NCI-H82 treated with DMSO at 0.1 percent for 48 hours (cell line): ENCODE measurements around the gene DMRTA1.
A peak's percentile ranks its signal among the peaks of the same experiment; 100 is the strongest.
"Not testable (repeated sequence)": the region's sequence is repeated elsewhere in the genome, so short reads cannot be mapped to it uniquely, and the experiment has no call there.

Experiments
- DNase-seq: peaks from one replicate; lab custom pipeline; 2025; ENCODE audit not compliant: unreplicated experiment; lab: John Stamatoyannopoulos, UW

The DMRTA1 gene, protein sequence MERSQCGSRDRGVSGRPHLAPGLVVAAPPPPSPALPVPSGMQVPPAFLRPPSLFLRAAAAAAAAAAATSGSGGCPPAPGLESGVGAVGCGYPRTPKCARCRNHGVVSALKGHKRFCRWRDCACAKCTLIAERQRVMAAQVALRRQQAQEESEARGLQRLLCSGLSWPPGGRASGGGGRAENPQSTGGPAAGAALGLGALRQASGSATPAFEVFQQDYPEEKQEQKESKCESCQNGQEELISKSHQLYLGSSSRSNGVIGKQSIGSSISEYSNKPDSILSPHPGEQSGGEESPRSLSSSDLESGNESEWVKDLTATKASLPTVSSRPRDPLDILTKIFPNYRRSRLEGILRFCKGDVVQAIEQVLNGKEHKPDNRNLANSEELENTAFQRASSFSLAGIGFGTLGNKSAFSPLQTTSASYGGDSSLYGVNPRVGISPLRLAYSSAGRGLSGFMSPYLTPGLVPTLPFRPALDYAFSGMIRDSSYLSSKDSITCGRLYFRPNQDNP

DNA sequence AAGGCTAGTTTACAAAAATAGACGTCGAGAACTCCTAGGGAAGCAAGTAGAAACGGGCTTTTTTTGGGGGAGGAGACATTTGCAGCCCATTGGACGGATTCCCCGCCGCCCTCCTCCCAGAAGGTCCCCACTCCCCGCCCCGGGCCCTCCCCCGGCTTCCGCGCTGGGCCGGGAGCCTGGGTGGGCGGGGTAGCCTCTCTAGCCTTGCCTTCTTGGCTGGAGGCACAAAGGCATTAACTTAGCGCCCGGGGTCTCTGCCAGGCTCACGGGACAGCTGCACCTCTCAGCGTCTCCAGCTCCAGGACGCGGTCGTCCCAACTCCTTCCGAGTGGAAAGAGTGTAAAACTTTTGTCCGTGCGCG lies at the start of gene DMRTA1:
Gene DMRTA1, plus strand, starts transcription at position 236 of the 361 bp plus-strand sequence. CDS start 242 bp downstream, outside the sequence.
- DNase-seq: peak; percentile 40

DNA sequence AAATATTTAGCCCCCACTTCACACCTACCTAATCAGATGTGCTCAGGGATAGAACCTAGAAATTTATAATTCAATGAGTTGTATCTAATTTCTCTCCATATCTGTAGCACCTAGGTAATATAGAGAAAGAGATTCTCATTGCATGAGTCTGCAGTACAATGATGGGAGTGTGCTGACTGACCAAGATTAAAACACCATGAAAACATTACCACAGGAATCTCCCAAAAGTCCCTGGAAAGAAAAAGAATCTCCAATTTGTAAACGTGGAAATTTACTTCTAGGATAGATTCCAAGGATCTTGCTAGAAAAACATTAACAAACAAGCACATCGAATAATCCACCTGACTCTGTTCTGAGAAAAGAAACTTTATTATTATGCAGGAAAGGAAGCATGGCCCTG lies 45.0 kb upstream of the DMRTA1 start:
- no peak for DNase-seq

DNA sequence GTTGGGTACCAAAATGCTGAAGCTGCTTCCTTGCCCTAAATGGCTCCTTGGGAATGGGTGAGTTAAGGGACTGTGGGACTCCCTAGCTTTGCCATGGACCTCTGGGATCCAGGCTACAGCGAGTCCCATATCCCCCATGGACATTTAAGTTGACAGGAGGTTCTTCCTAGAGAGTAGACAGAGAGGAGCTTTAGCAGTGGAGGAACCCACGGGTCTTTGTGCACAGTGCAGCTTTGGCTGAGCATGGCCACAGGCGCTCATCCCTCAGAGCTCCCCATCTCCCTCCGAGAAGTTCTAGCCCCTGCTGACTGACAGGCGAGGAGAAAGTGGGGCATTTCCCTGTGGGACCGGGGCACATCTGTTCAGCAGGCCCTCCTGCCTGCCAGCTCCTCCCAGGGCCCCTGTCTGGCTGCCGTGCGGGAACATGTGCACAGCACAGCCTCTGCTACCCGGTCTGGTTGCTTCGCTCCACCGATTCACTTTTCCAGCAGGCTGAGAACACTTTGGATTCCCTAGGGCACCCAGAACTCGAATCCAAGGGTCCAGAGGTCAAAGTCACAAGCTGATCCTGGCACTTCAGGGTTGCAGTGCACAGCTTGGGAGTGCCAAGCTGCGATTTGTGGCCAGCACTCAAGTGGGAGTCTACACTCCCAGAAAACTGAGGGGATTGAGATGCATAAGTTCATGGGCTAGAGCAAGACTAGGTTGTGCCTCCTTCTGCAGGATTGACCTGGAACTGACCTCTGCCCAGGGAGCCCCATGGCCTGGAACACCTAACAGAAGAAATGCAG lies 40.6 kb upstream of the DMRTA1 start:
- no peak for DNase-seq

DNA sequence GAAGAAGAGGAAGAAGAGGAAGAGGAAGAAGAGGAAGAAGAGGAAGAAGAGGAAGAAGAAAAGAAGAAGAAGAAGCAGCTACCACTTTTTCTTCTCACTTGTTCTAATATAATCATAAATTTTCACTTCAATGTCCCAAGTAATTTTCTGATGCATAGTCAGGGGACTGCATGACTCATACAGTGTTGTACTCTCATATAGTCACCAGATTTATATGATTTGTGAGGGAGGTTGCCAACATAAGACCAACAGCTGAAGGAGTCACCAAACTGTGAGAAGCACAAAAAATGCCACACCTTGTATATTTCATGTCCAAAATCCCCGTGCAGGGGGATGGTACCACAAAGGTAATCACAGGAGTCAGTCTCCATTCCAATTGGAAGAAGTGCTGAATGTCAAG lies 32.7 kb upstream of the DMRTA1 start:
- DNase-seq: no peak

DNA sequence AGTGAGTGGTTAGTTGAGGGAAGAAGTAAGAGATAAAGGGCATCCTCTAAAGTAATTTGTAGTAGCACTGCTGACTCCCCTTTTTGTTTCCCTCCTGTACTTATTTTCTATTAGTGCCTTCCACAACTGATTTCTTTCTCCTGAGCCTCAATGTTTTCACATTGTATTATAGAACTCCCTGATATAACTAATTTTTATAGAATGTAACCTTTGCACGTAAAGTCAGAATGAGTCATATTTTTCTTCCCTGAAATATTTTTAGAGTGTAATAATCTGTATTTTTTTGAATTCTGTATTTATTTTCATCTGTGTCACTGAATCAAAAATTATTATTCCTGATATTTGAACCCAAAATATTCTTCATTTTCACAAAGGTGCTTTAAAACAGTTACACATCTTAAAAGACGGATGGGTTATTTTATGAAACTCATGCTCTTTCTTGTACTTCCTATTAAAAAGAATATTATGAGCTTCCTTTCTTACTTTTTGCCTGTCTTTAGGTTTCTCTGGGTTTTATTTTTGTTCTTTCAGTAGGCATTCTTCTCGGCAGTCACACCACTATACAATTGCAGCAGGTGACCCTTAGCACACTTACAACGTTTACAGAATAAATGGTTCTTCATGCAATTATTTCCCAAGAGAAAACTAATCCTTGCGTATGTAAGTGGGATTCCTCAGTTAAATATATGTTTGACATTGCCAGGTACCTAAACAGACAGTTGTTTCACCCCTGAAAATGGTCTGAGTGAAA lies 30.5 kb upstream of the DMRTA1 start:
- DNase-seq: no peak

DNA sequence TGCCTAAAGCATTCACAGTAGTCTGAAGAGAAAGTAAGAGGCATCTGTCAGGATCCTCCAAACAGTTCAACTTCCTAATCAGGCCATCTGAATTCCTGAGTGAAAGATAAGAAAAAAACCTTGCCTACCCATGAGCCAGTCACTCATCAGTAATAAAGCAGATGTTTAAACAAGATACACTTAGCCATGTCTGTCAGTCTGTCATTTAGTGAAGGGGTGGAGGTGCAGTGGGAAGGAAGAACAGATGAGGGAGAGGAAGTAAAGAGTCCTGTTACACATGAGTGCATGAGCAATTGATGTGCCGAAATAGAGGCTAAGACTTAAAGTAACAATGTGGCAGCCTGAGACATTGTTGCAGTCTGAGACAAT lies 29.9 kb upstream of the DMRTA1 start:
- no peak for DNase-seq

DNA sequence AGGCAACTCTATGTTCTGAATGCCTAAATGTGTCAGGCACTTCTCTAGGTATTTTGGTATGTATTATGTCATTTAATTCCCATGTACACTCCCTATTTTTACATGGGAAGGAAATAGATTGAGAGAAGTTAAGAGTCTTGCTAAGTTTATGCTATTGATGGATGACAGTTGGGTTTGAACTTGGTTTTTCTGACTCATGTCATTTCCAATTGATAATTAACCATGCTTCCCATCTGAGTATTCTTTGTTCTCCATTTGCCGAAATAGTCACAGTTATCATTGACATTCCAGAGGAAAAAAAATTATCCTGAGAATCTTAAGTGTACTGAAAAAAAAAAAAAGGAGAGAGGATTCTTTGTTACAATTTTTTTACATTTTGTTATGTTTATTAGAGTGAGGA lies 23.1 kb upstream of the DMRTA1 start:
- no peak for DNase-seq

DNA sequence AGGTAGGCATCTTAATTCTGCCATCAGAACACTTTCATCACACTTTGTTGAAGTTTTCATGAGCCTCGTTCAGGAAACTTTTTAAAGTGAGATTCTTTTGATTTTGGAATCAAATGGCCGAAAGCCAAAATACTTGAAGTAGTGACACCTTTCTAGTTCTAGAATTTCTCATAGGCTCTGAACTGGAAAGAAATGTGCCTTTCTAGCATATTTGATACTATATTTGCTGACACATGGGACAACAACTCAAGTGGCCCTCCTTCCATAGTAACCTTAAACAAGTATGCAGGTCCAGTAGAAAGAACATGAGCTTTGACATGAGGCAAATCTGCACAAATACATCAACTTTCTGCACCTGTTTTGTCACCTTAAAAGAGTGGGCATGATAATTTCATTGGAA lies 22.0 kb upstream of the DMRTA1 start:
- DNase-seq: no peak

DNA sequence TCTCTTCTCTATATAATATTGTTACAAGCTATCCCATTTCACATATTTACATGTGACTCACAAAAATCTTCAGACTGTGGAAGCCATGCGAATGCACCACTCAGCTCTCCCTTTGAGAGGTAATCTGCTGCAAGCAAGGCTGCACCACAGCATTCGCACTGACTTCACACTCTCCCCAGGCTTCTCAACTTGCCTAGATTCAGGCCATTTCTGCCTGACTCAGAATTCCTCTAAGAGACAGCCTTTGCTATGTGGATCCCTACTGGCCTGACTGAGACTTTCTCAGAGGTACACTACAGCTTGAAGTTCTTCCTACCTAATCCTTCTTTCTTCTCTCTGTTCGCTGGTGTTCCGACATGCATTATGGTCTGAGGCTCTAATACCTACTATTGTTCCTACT lies 21.1 kb upstream of the DMRTA1 start:
- DNase-seq: no peak

DNA sequence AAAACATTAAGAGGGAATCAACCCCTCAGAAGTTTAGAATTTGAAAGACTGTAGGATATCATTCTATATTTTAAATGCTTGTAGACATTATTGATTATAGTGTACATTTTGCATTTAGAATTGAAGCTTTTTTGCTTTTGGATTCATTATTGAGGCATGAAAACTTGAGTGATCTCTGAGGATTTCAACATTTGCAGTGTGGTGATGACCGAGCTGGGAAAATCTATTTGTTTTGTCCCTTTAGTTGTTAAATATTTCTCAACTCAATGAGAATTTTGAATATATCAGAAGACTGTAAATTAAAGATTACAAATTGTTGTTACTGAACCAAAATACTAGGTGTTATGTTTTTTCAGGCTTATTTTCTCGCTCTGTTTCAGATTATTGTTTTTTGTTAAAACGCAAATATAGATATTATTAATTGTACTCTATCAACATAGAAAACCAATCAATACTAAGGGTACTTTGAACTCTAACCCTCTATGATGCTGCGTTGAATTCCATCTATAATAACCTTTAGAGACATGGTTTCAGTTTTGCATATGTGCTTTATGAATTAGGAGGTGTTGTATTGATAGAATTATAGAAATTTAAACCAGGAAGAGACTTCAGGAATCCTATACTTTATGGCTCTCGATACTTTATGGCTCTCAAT lies 19.3 kb upstream of the DMRTA1 start:
- DNase-seq: no peak

DNA sequence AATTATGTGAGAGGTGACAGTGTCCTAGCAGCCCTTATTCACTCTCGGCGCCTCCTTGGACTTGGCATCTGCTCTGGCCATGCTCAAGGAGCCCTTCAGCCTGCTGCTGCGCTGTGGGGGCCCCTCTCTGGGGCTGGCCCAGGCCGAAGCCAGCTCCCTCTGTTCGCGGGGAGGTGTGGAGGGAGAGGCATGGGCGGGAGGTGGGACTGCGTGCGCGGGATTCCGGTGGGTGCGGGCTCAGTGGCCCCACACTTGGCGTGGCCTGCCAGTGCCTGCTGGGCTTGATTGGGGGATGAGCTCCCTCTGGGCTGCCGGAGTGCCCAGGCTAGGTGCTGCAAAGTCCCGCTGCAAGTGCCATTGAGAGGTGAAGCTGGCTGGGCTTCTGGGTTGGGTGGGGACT lies 12.9 kb upstream of the DMRTA1 start:
- DNase-seq: no peak

DNA sequence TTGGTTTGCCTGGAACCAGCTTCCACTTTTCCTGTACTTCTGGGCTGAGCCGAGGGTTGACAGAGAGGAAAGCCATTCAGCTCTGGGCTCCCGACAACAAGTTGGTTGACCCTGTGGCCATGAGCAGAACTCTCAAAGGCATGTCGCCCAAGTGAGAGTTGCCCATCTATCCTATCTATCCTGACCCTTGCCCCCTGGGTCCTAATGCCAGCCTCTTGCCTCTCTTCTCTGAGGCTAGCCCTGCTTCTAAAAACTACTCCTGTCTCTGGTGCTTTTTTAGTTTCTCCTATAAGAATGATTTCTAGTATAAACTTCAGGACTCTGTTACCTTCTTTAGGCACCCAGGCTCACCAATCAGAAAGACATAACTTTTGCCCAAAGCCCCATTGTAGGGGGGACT lies 11.4 kb upstream of the DMRTA1 start:
- not testable (repeated sequence) for DNase-seq

DNA sequence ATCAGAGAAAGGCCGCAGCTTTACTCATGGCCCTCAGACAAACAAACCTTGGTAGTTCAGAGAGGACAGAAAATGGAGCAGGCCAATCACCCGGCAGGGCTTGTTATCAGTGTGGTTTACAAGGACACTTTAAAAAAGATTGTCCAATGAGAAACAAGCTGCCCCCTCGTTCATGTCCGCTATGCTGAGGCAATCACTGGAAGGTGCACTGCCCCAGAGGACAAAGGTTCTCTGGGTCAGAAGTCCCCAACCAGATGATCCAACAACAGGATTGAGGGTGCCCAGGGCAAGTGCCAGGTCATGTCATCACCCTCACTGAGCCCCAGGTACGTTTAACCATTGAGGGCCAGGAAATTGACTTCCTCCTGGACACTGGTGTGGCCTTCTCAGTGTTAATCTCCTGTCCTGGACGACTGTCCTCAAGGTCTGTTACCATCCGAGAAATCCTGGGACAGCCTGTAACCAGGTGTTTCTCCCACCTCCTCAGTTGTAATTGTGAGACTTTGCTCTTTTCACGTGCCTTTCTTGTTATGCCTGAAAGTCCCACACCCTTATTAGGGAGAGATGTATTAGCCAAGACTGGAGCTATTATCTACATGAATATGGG lies 9.1 kb upstream of the DMRTA1 start:
- DNase-seq: not testable (repeated sequence)

DNA sequence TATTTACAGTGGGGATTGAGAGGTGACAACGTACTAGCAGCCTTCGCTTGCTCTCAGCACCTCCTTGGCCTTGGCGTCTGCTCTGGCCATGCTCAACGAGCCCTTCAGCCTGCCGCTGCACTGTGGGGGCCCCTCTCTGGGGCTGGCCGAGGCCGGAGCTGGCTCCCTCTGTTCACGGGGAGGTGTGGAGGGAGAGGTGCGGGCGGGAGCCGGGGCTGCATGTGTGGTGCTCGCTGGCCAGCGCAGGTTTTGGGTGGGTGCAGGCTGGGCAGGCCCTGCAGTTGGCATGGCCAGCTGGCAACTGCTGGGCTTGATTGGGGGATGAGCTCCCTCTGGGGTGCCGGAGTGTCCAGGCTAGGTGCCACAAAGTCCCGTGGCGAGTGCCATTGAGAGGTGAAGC lies 5.8 kb upstream of the DMRTA1 start:
- DNase-seq: no peak

DNA sequence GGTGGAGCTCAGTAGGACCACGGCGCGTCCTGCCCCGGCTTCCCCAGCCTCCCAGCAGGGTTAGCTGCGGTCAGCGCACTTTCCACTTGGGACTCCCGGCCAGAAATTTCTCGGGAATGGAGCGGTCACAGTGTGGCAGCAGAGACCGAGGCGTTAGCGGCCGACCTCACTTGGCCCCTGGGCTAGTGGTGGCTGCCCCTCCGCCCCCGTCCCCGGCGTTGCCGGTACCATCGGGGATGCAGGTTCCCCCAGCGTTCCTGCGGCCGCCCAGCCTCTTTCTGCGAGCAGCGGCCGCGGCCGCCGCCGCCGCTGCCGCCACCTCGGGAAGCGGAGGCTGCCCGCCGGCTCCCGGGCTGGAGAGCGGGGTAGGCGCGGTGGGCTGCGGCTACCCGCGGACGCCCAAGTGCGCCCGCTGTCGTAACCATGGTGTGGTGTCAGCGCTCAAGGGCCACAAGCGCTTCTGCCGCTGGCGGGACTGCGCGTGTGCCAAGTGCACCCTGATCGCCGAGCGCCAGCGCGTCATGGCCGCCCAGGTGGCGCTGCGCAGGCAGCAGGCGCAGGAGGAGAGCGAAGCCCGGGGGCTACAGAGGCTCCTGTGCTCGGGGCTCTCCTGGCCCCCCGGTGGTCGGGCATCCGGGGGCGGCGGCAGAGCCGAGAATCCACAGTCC lies 460 bp downstream of the DMRTA1 start:
- DNase-seq: peak; percentile 27

DNA sequence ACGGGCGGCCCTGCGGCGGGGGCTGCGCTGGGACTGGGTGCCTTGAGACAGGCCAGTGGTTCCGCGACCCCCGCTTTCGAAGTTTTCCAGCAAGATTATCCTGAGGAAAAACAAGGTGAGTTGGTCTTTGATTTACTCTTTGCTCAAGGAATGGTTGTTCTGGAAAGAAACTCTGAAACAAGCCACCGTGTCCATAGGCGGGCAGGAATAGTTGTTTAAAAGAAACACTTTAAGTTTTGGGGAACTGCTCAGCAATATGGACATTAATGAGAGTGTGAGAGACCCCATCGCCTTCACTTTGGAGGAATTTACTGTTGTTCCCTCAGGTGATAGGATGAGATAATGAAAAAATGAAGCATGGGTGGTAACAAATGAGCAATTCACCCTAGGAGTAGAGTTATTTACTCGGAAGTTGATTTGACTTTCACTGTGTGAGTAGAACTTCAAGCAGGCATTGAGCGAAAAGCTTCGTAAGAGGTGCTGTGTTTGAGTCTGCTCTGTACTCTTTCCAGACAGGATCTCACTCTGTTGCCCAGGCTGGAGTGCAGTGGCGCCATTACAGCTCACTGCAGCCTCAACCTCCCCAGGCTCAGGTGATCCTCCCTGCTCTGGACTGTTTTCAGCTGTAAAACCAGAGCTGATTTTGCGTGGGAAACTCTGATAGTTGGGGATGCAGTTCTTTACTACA lies 1.1 kb downstream of the DMRTA1 start:
- no peak for DNase-seq

DNA sequence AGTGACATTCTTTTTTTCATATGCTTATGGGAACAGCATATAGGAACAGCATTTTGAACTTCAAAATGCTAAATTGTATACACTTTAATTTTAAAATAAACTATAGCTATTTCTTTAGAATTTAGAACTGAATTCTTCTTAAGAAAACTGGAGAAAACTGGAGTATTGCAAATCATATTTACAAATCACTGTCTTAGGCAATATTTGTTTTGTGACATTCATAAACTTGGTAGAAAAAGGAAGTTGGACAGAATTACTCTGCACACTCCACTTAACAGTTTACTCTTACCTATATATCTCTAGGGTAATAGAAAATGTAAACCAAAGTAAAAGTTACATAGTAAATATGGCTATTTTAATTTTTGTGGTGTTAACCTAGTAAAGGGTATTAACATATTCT lies 3.1 kb downstream of the DMRTA1 start:
- DNase-seq: no peak

DNA sequence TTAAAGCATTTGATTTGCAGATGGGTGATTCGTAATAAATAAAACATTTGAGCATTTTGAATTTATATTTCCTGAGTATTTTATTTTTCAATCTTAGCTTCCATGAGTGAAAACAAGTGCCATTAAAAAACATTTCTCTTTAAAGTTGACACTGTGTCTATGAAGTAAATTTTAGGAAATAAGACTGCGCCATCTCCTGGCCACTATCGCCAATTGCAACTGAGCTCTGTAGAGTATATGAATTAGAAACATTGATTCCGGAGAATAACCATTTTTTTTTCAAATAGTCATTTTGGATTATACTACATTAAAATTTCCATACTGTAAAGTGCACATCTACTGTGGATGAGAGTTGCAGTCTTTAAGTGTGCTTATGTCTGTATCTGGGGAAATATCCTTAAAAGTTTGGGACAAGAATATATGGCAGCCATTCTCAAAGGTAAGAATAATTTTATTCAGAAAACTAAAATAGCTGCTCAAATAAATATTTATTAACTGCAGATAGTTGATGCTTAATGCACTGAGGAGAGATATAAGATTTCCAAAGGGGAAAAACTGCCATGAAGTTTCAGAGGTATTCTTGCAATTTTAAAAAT lies 5.9 kb downstream of the DMRTA1 start:
- DNase-seq: no peak

DNA sequence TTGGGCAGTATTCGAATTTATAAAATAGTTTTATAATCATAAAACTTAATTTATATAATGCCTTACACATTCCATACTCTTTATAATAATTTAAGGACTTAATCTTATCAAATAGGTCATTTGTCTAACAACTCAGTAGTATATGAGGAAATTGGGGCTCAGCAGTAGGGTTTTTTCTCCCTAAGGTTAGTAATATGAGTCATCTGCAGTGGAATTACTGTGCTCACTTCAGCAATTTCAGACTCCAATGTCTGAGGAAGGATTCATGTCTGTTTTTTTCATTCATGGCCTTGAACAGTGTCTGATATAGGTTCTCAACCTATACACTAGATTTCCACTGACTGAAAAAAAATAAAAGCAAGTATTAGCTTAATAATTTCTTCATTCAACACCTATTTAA lies 7.4 kb downstream of the DMRTA1 start:
- DNase-seq: no peak
